Measurements from ENCODE around the gene GPR89A.
"Not testable (repeated sequence)": the region's sequence is repeated elsewhere in the genome, so short reads cannot be mapped to it uniquely, and the experiment has no call there.

Gene GPR89A

GRCh38 chr1:145688328-145688727 lies 80.5 kb downstream of the GPR89A start:
- no peak for DNase-seq

- no peak for DNase-seq
Measured at GRCh38 chr1:145688924-145689323, 81.1 kb downstream of the GPR89A start.

GRCh38 chr1:145689922-145690321 lies 82.1 kb downstream of the GPR89A start:
- no peak for DNase-seq

- DNase-seq, result no peak
Measured at GRCh38 chr1:145690587-145691558, 83.1 kb downstream of the GPR89A start.

GRCh38 chr1:145692785-145693443 lies 85.1 kb downstream of the GPR89A start:
- DNase-seq, result no peak

- no peak for DNase-seq
Measured at GRCh38 chr1:145695821-145696629, 88.2 kb downstream of the GPR89A start.

GRCh38 chr1:145696630-145696960 lies 88.8 kb downstream of the GPR89A start:
- DNase-seq, result no peak

- no peak for DNase-seq
Measured at GRCh38 chr1:145701306-145701862, 93.6 kb downstream of the GPR89A start.

- DNase-seq, result no peak
Measured at GRCh38 chr1:145702052-145702451, 94.3 kb downstream of the GPR89A start.

GRCh38 chr1:145702826-145703225 lies 95.0 kb downstream of the GPR89A start:
- no peak for DNase-seq

GRCh38 chr1:145705622-145706021 lies 97.8 kb downstream of the GPR89A start:
- no peak for DNase-seq

- DNase-seq, result no peak
Measured at GRCh38 chr1:145706086-145706664, 98.4 kb downstream of the GPR89A start.

- DNase-seq, result no peak
Measured at GRCh38 chr1:145707183-145707867, 99.5 kb downstream of the GPR89A start, which contains the start of gene PDZK1. Gene PDZK1 (minus strand): TSS chr1:145707368. CDS start chr1:145688021, 19,347 bp downstream.

- DNase-seq, result peak; percentile 61
Measured at GRCh38 chr1:145708063-145708462, 100.3 kb downstream of the GPR89A start.

GRCh38 chr1:145710291-145711027 lies 102.7 kb downstream of the GPR89A start:
- no peak for DNase-seq

- peak; percentile 19 for DNase-seq
Measured at GRCh38 chr1:145711213-145711651, 103.4 kb downstream of the GPR89A start.

GRCh38 chr1:145714524-145715111 lies 106.8 kb downstream of the GPR89A start:
- DNase-seq, result no peak

- no peak for DNase-seq
Measured at GRCh38 chr1:145716641-145717345, 109.0 kb downstream of the GPR89A start.

- DNase-seq, result no peak
Measured at GRCh38 chr1:145717833-145718232, 110.0 kb downstream of the GPR89A start.

- not testable (repeated sequence) for DNase-seq
Measured at GRCh38 chr1:145718465-145718864, 110.7 kb downstream of the GPR89A start.

Measured in NCI-H526 treated with DMSO at 0.1 percent for 48 hours (cell line).